ENCODE data around the gene NBL1. TPM values are rescaled to one million over a fixed set of nuclear protein-coding genes. Genes with fewer than 3 reads are reported as not detected.
"Not testable (repeated sequence)": the region's sequence is repeated elsewhere in the genome, so short reads cannot be mapped to it uniquely, and the experiment has no call there.

NBL1 gene
- total RNA-seq, 2 donors from 2014 or later: 137 to 186 TPM

DNA sequence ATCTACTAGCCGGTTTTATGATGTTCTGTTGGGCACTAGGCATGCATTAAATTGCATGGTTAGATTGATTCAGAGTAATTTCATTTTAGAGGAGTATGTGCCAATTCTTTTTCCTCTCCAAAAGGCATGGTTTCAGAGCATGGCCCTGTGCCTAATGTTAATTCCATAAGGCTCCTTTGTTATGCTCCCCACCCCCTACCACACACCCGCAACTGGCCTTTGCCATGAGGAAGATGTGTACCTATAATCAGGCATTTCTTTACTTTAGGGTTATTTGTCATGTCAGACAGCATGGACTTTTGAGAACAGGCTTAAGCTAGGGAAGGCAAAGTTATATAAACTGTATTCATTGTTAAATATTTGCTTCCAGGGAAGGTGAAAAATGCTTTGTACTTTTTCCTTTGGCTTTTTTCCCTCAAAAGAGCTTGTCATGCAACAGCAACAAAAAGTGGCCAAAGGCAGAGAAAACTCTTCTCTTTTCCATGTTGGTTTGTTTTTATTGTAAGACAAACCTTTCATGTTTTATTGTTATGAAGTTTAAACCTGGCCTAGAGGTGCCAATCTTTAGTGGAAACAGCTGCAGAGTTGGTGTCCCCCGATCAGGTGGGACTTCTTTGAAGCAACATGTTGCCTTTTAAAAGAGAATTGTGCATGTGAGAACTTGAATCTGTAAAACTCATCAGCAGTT, 24.3 kb upstream of the NBL1 start:
- intact Hi-C loops (cut with DNase I): no loop called here

DNA sequence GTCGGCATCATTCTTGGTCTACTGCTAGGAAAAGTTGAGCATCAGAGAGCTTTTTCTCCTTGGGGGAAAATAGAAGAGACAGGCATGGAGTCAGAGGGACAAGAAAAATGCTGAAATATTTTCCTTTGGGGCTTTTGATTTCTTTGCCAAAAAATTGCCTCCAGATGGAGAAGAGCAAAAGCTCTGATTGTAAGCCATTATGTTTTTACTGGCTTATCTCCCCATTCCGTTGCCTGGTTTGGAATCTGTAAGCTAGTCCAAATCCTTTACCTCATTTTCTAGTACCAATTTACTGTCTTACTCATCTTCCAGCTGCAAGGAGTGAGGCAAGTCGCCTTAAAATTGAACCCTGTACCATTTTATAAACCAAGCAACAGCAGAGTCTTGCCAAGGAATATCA, 23.3 kb upstream of the NBL1 start:
- intact Hi-C loops (cut with DNase I): no loop called here
- no peak for DNase-seq (ENCODE audit: low spot score)

More for the DNA sequence above, 24.3 kb upstream of the NBL1 start:
- no peak for DNase-seq (ENCODE audit: low spot score)

DNA sequence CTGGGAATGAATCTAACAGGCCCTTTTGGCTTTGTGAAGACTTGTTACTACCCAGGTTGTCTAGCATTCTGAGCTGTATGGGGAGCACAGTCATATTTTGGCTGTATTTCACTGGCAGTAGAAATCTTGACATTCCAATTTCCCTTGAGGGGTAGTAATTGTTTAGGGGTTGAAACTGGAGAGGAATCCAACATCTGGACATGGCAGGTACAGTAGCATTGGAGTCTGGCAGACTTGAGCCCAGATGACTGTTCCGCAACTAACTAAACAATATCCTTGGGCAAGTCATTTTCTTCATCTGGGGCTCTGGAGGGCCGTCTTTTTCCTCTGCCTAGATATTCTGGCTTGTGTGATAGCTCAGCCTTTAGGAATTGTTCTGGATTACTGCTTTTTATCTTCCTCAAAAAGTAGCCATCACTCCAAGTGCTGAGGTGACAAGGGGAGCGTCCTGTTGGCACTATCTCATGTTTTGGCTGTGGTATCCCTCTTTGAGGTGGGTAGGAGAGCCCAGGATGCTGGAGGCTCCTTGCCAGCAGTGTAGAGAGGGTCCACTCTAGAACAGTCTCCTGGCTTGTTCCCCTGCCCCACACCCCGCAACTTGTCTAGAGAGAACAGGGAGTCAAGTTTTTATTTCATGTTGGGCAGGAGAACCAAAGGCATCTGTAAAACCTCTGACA, 22.7 kb upstream of the NBL1 start:
- no peak for DNase-seq (ENCODE audit: low spot score)
- intact Hi-C loops (cut with DNase I): no loop called here

DNA sequence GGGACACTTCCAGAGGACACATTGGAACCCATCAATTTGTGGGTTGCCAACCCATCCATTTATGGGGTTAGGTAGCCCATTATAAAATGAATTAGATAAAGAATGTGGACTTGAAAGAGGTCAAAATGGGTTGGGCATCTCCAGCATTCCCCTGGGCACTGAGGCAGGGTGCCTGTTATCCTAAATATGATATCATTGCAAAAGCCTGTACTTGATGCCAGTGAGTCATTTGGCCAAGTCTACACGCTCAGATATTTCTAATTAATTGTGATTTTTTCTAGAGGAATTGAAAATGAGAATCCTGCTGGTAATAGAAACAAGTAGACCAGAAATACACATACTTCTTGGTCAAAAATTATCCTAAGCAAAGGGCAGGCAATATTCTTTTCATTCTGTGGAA, 21.9 kb upstream of the NBL1 start:
- DNase-seq (ENCODE audit: low spot score): no peak
- intact Hi-C loops (cut with DNase I): no loop called here

DNA sequence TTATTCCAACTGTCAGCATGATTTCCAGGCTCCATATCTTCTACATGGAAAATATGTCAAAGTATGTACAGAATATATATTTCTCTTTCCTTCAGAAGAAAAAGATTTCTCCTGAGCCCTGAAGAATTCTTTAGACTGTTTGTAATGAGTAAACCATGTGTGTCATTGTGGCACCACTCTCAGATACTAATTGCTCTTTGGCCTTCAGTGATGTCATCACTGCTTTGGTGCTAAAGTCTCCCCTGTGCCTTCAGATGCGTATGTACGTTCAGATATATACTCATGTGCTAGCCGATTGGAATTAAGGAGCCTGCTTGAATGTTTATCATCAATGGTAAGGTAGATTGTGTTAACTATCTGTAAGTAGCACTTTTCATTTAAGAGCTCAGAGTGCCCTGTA, 20.6 kb upstream of the NBL1 start:
- DNase-seq (ENCODE audit: low spot score): no peak
- intact Hi-C loops (cut with DNase I): no loop called here

DNA sequence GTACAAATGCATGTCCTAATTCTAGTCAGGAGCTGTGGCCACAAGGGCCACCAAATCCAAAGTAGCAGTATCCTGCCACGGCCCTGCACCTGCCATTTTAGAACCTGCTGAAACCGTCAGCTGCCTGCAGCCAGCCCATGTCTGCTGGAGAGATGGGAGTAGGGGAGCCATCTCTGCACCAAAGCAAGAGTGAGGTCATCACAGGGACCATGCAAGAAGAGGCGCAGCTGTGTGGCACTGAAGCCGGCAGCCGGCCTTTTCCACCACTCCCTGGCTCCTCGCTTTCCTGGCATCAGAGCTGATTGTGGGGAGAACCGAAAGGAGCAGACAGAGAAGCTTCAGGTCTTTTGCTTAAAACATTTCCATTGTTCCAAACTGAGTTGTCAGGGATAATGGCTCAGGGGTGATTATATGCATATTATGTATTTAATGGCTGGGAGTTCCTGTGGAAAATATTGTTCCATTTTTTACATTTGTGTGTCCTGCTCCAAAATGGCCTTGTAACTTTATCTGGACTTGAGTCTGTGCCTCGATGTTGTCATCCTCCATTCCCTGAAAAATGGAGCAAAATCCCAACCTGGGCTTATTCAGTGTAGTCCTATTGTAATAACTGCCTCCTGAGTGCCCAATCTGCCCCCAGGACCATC, 18.7 kb upstream of the NBL1 start:
- DNase-seq (ENCODE audit: low spot score): no peak
- intact Hi-C loops (cut with DNase I): no loop called here

DNA sequence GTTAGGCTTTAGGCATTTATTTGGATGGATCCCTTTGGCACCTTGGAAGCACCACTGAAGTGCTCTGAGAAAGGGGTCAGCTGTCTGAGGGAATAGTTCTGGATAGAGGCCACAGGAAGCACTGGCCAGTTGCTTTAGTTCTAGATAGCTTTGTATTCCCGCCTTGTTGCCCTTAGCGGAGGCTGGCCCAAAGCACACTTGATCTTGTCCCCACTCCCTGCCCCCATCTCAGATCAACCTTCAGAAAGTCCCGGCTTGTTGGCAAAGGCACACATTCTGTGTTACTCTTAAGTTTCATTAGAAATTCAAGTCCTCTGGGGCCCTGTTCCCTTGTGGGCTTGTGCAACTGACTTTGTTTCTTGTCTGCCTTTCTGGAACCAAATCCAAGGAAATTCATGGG, 15.2 kb upstream of the NBL1 start:
- intact Hi-C loops (cut with DNase I): no loop called here
- DNase-seq (ENCODE audit: low spot score): no peak

DNA sequence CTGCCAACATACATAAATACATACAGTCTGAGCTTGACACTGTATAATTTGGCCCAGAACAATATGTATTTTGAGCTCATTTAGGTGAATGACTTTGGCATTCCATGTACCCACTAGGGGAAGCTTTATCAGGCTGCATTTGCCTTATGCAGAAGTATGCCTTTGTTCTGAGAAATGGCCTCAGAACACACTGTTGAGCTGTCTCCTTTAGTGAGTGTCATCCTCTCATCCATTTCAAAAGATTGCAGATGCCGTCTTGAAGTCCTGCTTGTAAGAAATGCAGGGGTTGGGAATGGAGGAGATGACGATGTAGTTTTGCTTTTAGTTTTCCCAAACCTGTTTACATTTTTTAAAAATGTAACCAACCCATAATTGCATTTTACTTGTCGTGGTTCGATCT, 14.8 kb upstream of the NBL1 start:
- no peak for DNase-seq (ENCODE audit: low spot score)
- intact Hi-C loops (cut with DNase I): no loop called here

DNA sequence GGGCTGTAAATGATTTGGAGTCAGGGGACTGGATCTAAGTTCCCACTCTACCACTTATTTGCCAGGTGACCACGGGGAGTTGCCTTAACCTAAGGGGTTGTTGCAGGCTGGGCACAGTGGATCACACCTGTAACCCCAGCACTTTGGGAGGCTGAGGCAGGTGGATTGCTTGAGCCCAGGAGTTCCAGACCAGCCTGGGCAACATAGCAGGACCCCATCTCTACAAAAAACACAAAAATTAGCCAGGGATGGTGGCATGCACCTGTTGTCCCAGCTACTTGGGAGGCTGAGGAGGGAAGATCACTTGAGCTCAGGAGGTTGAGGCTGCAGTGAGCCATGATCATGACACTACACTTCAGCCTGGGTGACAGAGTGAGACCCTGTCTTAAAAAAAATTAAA, 13.9 kb upstream of the NBL1 start:
- intact Hi-C loops (cut with DNase I); DNase-seq (ENCODE audit: low spot score): not testable (repeated sequence)

DNA sequence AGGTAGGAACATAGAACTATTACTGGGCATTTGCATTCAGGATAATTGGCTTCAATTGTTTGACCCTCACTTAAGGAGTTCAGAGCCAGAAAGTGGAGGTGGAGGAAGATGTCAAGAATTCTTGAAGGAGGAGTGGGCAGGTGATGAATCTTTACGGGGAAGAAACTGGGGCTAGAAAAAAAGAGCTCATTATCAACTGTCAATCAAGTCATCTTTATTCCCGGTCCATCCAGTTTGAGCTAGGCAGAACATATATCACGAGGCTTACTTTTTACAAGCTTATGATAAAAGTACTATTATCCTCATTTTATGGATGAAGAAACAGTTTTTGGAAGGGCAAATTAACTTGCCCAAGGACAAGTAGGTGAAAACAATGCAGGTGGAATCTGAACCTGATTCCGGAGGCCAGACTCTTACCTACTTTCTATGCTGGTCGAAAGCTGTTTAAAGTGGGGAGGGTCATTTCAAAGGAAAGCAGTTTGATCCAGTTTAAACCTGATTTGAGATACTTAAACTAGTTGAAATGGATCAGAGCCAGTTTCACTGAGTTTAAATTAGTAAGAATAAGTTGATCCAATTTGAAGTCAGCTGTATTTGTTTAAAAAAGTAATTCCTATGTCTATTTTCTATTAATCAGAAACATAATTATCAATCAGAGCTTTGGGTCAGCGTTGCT, 13.3 kb upstream of the NBL1 start:
- intact Hi-C loops (cut with DNase I): no loop called here

DNA sequence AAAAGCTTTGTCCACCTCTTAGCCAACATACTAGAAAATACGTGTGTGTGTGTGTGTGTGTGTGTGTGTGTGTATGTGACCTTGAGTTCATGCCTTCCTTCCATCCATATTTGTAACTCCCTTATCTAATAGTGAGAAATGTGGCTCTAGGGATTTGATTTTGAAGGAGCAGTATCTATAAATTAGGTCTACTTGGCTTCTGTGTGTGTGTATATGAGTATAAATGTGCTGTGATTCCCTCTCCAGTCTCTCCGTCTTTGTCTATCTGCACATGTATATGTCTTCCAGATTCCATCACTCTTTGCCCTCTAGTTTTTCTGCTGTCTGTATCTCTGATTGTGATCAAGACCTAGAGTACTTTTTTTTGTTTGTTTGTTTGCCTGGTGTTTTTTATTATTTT, 11.9 kb upstream of the NBL1 start:
- intact Hi-C loops (cut with DNase I): no loop called here
- DNase-seq (ENCODE audit: low spot score): no peak

More for the DNA sequence above, 13.3 kb upstream of the NBL1 start:
- DNase-seq (ENCODE audit: low spot score): no peak

DNA sequence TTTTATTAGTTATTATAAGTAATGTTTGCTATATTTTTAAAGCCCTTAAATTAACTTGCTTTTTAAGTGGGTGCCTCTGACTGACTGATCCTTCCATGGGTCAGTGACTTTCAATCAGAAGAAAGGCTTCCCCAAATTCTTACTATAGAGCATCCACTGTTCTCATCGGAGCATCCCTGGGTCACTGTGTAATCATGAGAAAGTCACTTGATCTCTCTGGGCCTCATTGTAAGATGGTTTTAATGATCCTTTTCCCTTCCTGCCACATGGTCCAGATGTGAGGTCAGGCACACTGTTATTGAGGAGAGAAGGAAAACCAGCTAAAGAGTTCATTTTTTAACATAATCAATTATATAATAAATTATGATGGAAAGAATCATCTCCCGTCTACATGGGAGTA, 11.0 kb upstream of the NBL1 start:
- intact Hi-C loops (cut with DNase I): no loop called here
- no peak for DNase-seq (ENCODE audit: low spot score)

DNA sequence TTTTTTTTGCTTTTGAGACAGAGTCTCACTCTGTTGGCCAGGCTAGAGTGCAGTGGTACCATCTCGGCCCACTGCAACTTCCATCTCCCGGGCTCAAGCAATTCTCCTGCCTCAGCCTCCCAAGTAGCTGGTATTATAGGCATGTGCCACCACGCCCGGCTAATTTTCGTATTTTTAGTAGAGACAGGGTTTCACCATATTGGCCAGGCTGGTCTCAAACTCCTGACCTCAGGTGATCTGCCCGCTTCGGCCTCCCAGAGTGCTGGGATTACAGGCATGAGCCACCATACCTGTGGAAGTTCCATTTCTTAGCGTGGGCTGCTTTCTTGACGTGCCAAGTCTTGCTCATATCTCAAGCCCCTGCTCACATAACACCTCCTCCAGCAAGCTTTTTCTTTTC, 9.0 kb upstream of the NBL1 start:
- DNase-seq (ENCODE audit: low spot score); intact Hi-C loops (cut with DNase I): not testable (repeated sequence)

DNA sequence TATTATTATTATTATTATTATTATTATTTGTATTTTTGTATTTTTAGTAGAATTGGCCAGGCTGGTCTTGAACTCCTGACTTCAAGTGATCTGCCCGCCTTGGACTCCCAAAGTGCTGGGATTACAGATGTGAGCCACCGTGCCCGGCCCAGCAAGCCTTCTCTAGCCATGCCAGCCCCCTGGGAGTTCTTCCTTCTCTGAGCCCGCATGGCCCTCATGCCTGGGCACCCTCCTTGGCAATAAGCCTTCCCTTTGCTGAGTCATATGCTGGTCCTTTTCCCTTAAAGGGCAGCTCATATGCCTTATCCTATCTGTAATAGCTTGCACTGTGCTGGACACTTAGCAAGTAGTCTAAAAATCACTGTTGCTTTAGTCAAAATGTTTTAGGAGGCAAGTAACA, 8.5 kb upstream of the NBL1 start:
- intact Hi-C loops (cut with DNase I): no loop called here
- DNase-seq (ENCODE audit: low spot score): no peak

DNA sequence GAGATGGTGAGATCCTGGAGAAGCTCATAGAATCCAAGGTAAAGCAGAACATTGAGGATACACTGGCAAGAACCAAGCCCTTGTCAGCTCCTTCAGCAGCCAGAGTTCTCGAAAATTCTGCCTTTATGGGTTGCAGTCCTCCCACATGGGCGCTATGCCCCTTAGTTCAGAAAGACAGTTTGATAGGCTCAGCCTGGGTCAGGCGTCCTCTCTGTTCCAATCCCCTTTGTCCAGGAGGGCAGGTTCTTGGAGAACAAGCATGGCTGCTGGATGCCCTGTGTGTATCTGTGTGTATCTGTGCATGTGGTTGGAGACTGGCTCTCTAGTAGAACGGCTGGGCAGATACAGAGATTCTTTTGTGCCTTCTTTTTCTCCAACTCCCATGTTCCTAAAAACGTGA, 8.0 kb upstream of the NBL1 start:
- intact Hi-C loops (cut with DNase I): no loop called here
- no peak for DNase-seq (ENCODE audit: low spot score)

DNA sequence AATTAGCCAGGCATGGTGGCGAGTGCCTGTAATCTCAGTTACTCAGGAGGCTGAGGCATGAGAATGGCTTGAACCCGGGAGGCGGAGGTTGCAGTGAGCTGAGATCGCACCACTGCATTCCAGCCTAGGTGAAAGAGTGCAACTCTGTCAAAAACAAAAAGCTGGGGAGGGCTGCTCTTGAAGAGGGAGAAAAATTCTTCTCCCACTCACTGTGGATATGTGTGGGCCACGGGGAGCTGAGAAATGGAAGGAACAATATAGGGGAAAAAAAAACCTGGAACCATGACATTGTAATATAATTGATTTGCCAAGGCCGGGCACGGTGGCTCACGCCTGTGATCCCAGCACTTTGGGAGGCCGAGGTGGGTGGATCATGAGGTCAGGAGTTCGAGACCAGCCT, 7.4 kb upstream of the NBL1 start:
- intact Hi-C loops (cut with DNase I); DNase-seq (ENCODE audit: low spot score): not testable (repeated sequence)

DNA sequence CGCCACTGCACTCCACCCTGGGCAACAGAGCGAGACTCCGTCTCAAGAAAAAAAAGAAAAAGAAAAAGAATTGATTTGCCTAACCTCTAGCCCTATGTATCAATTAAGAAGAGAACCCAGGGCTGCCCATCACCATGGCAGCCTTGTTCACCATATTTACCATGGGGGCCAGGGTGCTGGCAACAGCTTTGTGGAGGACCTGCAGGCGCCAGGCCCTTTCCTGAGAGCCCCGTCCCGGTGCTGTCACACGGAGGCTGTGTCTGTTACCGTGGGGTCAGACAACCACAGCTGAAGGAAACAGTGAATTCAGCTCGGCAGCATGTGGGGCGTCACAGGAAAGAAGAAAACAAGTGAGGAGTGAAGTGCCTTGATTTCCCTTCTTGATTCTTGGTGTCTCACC, 6.5 kb upstream of the NBL1 start:
- no peak for DNase-seq (ENCODE audit: low spot score)
- intact Hi-C loops (cut with DNase I): no loop called here

DNA sequence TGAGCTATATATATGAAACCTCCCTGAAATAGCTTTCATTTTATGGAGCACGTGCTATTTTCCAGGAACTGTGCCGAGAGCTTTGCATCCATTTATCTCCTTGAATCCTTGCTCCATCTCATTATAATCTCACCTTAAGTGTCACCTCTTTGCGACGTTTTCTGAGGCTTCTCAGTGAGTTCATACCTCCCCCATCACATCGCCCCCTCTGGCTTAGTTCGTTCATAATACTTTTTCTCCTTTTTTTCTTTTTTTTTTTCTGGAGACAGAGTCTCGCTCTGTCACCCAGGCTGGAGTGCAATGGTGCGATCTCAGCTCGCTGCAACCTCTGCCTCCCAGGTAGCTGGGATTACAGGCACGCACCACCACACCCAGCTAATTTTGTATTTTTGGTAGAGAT, 4.9 kb upstream of the NBL1 start:
- DNase-seq (ENCODE audit: low spot score); intact Hi-C loops (cut with DNase I): not testable (repeated sequence)

DNA sequence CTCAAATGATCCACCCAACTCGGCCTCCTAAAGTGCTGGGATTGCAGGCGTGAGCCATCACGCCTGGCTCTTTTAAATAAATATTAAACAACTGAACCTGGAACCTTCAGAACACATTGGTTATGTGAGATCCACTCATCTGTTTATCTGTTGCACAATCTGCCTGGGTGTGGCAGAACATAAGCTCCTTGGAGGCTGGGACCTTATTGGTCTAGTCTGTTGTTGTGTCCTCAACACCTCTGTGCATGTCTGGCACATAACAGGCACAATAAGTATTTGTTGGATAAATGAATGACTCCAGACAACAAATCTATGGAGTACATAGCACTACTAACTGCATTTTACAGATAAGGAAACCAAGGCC, 4.1 kb upstream of the NBL1 start:
- DNase-seq (ENCODE audit: low spot score): no peak
- intact Hi-C loops (cut with DNase I): loop anchor here in 1 of 2 donors (5.0 kb wide), 2 partner anchors 153 to 298 kb away; partner anchors contain the start of gene CAPZB

All from posterior vena cava (tissue), 2 donors.